Activated CD4-positive, alpha-beta T cell treated with anti-CD3 and anti-CD28 coated beads for 1 hour (primary cell): ENCODE measurements around the gene PTPN1.
"Not testable (repeated sequence)": the region's sequence is repeated elsewhere in the genome, so short reads cannot be mapped to it uniquely, and the experiment has no call there.

Source experiments
- DNase-seq: peaks from one replicate; pipeline ENCODE4 v3.0.0-alpha.2; 2020

The PTPN1 gene

DNA sequence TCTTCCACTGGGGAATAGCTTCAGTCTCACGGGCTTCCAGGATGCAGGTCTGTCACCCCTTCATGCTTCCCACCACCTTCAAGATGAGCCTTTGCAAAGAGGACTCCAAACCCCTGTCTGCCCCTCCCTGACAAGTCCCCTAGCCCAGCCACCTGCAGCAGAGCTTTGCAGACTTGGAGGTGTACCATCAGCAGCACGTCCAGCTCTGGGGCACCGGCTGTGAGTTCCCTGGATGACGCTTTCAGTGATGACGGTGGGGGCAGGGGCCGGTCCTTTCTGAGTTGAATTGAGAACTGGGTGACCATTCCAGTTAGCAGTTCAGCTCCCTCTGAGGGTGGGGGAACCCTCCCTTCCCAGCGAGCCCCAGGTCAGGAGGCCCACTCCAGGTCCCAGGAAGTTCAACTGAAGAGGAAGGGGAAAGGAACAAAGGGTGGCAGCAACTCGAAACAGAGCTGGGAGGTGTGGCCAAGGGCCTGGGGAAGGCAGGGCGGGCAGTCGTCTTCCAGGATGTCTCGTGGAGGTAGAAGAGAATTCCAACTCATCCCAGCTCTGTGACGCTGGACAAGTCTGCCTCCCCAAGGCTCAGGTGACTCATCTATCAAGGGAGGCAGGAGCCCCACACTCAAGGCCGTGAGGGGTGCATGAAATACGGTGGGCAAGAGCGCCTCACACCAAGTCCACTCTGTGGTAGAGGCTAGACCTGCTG is 86.0 kb downstream of the PTPN1 start:
- no peak for DNase-seq

DNA sequence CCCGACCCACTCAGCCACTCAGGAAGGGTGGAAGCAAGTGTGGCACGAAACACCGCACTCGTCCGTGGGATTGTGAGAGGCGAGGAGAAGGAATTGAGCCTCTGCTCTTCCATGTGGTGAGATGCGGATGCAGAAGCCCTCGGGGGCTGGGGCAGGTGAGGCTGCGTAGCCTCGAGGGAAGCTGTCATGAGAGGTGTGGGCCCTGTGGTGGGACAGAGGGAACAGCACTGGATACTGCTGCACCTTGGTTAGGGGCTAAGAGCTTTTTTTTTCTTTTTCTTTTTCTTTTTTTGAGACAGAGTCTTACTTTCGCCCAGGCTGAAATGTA is 86.5 kb downstream of the PTPN1 start:
- no peak for DNase-seq

DNA sequence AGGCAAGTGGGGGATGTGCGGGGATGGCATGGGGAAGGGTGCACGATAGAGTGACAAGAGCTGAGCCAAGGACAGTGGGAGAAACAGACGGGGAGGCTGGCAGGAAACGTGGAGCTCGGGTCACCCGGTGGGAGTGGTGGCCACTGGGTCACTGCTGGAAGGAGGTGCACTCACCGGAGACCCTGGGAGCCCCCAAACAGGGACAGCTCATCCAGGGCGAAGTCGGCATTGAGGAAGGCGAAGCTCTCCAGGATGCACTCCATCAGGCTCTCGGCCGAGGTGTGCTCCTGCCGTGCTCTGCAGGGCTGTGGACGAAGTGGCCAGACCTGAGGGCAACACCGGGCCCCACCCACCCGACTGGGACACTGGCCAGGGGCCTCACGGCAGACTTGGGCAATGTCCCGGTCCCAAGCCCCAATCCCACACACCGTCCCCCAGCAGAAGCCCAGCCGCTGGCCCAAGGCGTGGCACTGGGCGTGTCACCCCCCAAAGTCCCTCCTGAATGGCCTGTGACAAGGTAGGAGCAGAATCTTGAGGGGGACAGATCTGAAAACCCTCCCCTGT is 87.3 kb downstream of the PTPN1 start:
- DNase-seq = no peak

DNA sequence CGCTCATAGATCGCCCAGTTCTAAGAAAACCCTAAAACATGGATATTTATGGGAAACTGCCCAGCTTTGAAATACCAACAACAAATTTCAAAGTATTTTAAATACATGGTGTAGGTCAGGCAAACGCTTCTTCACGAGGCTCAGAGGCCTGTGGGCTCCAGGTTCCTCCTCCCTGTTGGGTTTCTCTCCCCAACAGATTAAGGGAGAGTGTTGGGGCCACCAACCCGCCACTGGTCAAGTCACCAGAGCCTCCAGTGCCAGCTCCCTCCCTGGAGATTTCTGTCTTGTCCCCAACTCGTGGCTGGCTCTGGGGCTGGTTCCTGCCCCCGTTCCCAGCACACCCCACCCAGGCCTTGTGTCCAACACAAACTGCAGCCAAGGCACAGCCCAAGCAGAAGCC is 87.9 kb downstream of the PTPN1 start:
- DNase-seq = no peak

DNA sequence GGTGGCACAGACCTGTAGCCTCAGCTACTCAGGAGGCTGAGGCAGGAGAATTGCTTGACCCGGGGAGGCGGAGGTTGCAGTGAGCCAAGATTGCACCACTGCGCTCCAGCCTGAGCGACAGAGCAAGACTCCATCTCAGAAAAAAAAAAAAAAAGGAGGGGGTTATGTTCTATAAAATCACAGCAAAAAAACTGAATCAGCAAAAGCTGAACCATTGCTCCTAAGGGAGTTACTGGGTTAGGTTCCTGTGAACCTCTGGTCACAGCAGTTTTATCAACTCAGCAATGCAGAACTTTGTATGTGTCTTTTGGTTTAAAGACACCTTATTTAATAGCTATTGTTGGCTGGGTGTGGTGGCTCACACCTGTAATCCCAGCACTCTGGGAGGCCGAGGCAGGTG is 88.6 kb downstream of the PTPN1 start:
- DNase-seq = not testable (repeated sequence)

DNA sequence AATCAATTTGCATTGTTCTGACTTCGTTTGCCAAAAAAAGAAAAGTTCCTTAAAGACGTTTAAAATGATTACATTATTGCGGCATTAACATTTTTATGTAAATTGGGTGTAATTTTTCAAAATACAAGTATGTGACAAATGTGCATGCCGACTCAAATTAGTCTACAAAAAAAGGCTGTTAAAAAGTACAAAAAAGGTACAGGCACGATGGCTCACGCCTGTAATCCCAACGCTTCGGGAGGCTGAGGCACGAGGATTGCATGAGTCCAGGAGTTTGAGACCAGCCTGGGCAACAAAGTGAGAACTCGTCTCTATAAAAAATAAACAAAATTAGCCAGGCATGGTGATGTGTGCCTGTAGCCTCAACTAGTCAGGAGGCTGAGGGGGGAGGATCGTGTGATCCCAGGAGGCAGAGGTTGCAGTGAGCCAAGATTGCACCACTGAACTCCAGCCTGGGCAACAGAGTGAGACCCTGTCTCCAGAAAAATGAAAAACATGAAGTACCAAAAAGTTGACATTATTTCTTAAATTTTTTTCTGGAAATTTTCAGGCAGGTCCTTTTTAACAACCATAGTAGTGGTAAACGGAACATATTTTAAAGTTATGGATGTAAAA is 90.2 kb downstream of the PTPN1 start:
- no peak for DNase-seq

DNA sequence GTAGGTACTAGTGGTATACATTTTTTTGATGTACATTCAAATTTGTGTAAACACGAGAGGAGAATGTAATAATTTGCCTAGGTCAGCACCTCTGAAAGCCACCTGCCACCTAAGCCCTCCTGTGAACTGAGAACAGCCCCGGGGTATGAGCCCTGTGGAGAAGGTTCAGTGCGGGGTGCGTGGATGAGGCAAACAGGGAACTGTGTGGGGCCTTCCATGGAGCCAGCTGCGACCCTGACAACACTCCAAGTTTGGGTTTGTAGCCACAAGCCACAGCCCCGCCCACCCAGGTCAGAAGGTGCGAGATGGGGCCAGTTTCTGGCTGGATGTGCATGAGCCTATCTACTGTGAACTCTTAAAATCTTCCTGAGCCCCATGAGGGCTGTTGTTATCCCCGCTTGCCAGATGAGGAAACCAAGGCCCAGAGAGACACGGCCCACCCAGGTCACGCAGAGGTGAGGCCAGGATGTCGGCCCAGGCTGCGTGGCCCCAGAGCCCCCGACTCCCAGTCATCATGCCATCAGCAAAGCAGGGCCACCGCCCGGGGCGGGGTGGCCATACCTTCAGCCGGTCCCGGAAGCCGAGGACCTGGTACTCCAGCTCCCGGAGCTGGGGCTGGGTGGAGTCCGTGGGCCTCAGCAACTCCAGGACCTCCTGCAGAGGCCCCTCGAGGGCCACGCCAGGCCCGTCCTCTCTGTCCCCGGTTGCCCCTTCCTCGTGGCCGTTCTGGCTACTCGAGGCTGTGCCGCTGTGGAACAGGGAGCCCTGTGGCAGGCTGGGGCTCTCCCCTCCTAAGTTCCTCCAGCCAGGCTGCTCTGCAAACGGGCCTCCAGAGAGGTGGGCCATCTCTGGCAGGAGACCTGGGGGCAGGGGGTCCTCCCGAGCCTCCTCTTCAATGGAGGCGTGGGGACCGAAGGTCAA is 91.6 kb downstream of the PTPN1 start:
- DNase-seq = no peak

DNA sequence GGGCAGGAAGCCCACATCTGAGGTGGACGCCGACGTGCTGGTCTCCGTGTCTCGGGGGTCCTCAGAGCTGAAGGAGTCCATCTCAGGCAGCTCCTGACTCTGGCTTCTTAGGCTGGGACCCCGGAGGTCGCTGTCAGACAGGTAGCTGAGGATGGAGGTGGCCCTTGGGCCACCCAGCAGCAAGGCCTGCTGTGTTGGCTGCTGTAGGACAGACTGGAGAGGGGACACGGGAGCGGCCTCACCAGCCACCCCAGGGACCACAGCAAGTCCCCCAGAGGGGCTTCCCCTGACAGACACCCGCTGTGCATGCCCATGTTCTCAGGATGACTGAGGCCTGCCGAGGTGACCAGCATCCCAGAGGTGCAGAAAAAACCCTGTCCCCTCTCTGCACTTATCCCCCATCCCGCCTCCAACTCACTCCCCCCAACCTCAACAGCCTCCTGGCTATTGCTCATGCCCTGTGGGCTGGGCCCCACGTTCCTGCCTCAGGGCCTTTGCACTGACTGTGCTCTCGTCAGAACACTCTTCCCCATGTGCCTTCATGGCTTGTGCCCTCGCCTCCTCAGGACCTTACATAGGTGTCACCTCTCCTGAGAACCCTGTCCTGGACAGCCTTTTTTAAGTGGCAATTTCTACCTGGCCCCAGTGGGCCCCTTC is 92.4 kb downstream of the PTPN1 start:
- DNase-seq = no peak

DNA sequence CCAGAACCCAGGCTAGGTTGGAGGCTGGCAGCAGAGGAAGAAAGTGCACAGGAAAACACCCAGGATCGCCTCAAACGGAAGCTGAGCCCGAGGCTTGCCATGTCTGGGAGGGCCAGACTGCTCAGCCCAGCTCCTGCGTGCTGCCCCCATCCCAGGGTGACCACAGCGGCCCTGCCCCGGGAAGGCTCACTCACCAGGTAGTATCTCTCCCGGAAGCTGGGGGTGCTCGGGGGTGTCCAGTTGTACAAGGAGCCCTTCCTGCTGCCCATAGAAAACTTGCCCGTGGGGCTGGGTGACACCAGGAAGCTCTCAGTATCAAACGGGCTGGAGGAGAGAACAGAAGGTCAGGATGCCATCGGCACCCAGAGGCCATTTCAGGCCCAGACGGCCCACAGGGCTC is 94.3 kb downstream of the PTPN1 start:
- DNase-seq = no peak

DNA sequence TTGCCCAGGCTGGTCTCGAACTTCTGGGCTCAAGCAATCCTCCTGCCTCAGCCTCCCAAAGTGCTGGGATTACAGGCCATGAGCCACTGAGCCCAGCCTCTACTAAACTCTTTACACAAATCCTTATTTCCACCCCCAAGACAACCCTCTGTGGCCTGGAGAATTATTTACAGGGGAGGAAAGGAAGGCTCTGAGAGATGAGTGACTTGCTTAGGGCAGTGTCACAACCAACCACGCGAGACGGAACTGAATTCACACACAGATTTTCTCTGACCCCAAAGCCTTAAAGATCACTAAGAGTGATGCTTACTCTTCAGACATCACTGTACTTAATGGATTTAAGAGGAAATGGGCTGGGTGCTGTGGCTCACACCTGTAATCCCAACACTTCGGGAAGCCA is 95.0 kb downstream of the PTPN1 start:
- no peak for DNase-seq

DNA sequence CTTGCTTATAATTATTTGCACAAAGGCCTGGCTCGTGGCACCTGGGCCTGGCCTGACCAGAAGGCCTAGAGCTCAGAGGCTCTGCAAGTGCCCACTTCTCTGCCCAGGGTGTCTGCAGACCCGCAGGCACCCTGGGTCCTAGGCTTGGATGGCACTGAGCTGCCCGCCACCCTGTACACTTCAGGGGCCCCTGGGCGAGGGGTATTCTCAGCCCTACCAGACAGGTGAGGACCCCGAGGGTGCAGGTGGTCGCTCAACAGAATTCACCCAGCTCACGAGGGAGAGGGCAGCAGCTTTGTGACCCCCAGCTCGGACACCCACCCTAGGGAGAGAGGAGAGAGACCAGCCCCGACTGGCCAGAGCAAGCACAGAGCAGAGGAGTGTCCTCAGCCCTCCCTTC is 97.3 kb downstream of the PTPN1 start:
- DNase-seq = no peak

DNA sequence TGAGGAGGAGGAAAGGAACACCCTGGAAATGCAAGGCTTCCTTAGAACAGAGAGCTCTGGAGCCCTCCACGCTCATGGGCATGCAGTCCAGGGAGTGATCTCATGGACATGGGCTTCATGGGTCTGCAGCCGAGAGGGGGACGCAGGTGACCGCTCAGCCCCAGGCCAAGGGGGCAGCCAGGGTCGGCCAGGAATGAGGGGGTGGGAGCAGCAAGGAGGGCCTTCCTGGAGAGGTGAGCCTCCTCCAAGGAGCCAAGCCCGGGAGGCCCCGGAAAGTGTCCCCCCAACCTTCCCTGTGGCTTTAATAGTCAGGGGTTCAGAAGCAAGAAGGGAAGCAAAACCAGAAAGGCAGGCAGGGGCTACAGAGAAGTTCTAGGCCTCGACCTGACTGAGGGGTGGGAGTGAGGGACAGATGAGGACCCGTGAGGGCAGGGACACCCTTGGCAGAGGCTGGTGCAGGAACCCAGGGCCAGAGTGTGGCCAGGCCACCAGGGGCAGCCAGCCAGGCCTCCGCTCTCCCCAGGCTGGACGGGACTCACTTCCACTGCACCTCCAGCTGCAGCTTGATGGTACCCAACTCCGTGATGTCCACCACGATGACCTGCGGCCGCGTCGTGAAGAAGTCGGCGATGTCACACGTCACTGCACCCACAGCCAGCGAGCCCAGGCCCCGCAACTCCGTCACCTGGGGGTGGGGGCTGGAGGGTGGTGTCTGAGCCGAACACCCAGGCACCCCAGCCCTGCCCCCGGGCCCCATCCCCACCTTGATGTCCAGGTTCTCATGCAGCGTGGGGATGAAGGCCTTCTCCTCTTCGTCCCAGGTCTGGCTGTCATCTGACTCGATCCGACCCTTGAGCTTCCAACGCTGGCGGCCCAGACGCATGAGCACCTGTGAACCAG is 97.9 kb downstream of the PTPN1 start:
- DNase-seq = no peak

DNA sequence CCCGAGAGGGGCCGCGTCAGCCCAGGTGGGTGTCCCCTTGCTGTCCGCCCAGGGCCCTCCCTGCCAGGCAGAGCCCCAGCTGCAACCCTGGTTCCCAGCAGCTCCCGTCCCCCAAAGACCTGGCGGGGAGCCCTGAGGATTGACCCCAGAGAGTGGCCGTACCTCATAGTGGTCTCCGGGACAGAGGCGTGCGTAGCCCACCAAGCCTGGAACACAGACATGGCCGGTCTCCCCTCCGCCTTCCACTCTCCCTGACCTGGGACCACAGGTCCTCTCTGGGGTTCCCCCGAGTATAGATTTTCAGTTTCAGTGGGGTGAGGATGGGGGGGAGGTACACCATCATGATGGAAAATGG is 98.5 kb downstream of the PTPN1 start:
- DNase-seq = no peak

DNA sequence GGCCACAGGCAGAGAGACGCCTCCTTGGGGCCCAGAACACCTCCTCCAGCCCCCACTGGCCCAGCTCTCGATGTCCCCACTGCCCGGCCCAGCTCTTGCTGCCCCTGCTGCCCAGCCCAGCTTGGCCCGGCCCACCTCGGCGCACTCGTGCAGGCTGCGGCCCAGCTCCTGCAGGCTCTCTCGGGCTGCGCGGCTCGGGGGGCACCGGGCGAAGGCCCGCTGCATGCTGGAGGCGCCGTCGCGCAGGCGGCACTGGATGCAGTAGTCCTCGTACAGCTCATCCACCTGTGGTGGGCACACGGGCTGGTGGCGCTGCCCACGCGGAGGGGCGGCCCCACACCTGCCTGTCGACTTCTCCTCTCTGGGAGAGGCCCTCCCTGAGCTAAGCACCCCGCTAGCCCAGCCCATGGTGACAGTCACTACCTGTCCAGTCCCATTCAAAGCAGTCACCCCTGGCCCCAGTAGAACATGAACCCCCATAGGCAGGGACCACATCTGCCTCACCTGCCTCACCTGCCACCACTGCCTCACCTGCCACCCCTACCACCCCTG is 99.3 kb downstream of the PTPN1 start:
- DNase-seq = no peak

DNA sequence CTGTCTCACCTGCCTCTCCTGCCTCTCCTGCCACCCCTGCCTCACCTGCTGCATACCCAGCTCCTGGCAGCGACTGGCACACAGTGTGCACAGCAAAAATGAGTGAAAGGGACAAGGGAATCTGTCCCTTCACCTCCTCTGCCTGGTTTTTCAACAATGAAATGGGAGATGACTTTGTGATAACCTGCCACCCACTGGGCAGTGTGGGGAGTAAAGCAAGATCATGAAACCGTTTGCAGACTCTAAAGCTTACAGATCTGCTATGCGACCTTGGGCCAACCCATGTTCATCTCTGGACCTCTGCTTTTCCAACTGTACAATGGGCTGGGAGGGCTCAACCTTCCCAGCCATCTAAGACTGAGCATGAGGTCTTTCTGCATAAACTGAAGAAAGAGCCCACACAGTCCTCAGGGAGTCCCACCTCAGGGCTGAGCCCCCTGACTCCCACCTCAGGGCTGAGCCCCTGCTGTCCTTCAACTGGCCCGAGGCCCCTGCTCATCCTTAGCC is 100.1 kb downstream of the PTPN1 start:
- no peak for DNase-seq

DNA sequence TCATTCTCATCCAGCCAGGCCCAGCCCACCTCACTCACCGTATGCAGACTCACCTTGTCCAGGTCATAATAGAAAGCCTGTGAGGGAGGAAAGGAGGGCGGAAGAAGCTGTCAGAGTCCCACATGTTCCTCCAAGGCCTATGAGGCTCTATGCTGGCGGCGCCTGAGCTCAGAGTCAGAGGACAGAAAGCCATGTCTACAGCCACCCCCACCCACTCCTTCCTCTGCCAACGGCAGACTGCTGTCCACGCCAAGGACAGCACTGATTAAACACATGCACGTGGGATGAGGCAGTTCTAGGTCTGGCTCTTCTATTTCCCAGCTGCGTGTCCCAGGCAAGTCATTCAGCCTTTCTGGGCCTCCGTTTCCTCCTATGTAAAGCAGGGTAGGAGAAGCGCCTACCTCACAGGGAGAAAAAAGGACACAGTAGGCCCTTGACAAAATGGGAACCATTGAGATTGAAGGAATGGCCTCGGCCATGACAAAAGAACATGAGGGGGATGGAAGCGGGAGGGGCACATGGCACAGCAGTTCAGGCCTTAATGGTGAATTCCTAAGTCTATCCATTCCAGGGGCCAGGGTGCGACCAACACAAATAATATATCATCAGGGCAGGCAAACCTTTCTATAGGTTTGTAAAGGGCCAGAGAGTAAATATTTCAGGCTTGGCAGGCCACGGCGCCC is 101.1 kb downstream of the PTPN1 start:
- no peak for DNase-seq

DNA sequence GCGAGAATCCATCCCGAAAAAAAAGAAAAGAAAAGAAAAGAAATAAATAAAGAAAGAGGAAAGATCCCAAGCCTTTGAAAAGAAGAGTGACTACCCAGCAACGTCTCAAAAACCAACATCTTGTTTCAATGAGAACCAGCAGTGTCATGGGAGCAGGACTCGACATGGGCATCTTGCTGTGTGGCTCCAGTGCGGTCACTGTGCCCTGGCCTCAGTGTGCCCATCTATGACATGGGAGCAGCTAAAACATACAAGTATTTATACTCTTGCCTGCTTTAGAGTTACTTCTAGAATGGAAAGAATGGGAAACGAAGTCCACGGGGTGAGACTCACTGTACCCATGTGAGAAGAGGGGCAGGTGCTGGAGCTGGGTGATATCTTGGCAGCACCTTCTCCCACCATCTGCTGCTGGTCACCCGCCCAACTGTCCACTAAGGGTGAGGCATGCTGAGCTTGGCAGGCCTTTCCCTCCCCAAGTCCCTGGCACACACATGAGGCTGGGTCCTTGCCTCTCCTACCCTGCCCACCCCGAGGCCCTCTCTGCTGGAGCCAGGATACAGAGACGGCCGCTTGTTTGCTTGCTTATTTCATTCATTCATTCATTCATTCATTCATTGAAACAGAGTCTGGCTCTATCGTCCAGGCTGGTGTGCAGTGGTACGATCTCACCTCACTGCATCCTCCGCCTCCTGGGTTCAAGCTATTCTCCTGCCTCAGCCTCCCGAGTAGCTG is 103.4 kb downstream of the PTPN1 start:
- DNase-seq = no peak

DNA sequence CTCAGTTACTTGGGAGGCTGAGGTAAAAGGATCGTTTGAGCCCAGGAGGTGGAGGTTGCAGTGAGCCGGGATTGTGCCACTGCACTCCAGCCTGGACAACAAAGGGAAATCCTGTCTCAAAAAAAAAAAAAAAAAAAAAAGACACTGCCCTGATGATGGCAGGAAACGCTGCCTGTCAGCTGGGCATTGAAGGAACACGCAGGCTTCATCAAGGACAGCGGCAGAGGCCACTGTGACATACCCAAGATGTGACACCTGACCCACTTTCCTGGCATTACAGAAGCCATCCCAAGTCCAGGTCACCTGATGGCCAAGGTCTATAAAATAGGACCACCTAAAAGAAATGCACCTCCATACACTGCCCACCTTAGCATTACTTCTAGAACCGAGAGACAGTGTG is 105.2 kb downstream of the PTPN1 start:
- no peak for DNase-seq

DNA sequence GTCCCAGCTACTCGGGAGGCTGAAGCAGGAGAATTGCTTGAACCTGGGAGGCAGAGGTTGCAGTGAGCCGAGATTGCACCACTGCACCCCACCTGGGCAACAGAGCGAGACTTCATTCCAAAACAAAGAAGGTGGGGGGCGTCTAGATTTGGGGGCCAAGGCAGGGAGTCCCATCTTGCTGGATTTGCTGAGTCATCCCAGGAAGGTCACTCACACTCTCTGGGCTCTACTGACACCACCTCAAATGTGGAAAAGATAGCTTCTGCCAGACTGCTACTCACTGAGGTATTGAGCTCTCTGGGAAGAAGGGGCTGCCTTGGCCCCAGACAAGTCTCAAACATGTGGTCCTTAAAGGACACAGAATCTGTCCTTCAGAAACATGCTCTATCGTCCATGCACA is 106.8 kb downstream of the PTPN1 start:
- DNase-seq = no peak

DNA sequence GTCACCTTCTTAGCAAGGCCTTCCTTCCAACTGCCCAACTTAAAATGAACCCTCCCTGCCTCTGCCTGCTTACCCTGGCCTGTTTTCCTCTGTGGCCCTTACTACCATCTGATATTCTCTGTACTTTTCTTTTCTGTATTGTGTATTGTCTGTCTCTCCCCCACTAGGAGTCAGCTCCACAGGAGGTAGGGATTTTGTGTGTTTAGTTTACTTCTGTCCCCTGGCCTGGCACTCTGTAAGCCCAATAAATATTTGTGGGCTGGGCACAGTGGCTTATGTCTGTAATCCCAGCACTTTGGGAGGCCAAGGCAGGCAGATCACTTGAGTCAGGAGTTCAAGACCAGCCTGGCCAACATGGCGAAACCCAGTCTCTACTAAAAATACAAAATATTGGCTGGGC is 108.4 kb downstream of the PTPN1 start:
- no peak for DNase-seq
